OCI-LY3 (cell line): ENCODE data around the gene MGMT.

Experiments
- H2AFZ ChIP-seq: fragments of 200-600, 300-600 bp; shearing (Covaris generic); 2 replicates; pipeline ENCODE4 v1.6.0; 2014; ENCODE audit warnings: antibody characterized with exemption, low read depth, low read length
- H3K27ac ChIP-seq: fragments of 200-600, 300-600 bp; sonication (generic); 2 replicates; pipeline ENCODE4 v1.5.1; 2014; ENCODE audit warnings: mild to moderate bottlenecking, low read length, moderate library complexity, mixed read lengths
- H3K27me3 ChIP-seq: fragments of 200-600, 300-600 bp; sonication (generic); 2 replicates; pipeline ENCODE4 v1.6.1; 2014; ENCODE audit warnings: low read depth, low read length, mixed read lengths
- H3K36me3 ChIP-seq: fragments of 200-600, 300-600 bp; sonication (generic); replicated peaks from 2 replicates; pipeline ENCODE3; 2014; ENCODE audit warnings: low read depth, low read length, mixed read lengths
- H3K4me1 ChIP-seq: fragments of 300-600, 200-600 bp; sonication (generic); 2 replicates; pipeline ENCODE4 v1.6.1; 2014; ENCODE audit warnings: low read length, mixed read lengths
- H3K4me2 ChIP-seq: fragments of 200-600, 300-600 bp; sonication (generic); 2 replicates; pipeline ENCODE4 v1.6.1; 2014; ENCODE audit warnings: low read length, mixed read lengths
- H3K4me3 ChIP-seq: fragments of 300-600, 200-600 bp; sonication (generic); 2 replicates; pipeline ENCODE4 v1.5.1; 2014; ENCODE audit warnings: antibody characterized with exemption, mild to moderate bottlenecking, low read length, moderate library complexity
- H3K79me2 ChIP-seq: fragments of 300-600, 200-600 bp; shearing (Covaris generic); 2 replicates; pipeline ENCODE4 v1.6.1; 2014; ENCODE audit warnings: mild to moderate bottlenecking, low read length, mixed read lengths
- H3K9ac ChIP-seq: fragments of 300-600, 200-600 bp; shearing (Covaris generic); 2 replicates; pipeline ENCODE4 v1.6.0; 2014; ENCODE audit warnings: mild to moderate bottlenecking, low read length, moderate library complexity
- H3K9me3 ChIP-seq: fragments of 200-600, 300-600 bp; shearing (Covaris generic); 2 replicates; pipeline ENCODE4 v1.6.1; 2014; ENCODE audit warnings: low read length, mixed read lengths; ENCODE audit not compliant: insufficient read depth
- H4K20me1 ChIP-seq: fragments of 200-600, 300-600 bp; sonication (generic); 2 replicates; pipeline ENCODE4 v1.6.1; 2016; ENCODE audit warnings: low read length, mixed read lengths; ENCODE audit not compliant: insufficient read depth
- CTCF ChIP-seq: fragments of 200-600, 300-600 bp; sonication (generic); IDR thresholded peaks from 2 replicates; pipeline ENCODE4 v1.5.1; 2014; ENCODE audit warnings: antibody characterized with exemption, low read length, low read depth
- EZH2phosphoT487 ChIP-seq: fragments of 200-600 bp; shearing (Covaris generic); IDR thresholded peaks from 2 replicates; pipeline ENCODE4 v1.6.1; 2018; ENCODE audit warnings: antibody characterized with exemption, mixed run types, low read depth

MGMT gene

DNA sequence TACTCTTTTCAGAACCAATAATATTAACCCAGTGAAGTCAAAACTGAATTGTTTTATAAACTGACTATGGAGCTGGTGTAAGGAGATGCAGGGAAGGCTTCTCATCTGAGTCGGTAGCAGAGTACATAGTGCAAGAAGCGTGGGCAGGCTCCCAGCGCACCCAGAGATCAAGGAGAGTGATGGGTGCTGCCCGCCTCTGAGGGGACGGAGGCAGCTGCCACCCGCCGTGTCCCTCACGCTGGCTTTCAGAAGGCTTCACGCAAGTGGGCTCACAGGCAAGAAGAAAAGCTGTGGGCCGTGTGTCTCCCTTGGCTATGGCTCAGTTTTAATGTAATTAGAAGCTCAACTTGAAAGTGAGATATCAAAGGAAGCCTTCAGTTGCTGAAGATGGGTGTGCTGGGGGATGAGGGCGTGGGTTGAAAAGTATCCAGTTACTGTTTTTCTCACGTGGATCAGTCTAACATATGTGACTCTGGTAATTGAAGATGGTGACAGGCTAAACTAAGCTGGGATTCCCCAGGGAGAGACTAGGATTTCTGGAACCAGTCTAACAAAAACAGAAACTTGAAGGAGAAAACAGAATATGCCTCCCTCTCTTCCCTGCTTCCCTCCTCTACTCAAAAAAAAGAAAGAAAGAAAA is 159.9 kb downstream of the MGMT start:
- Histone ChIP-seq H2AFZ (no peak overlapping the region), H3K4me1 (no peaks in the 10 kb centered on the region), H3K9me3 (no peaks in the 10 kb centered on the region), H3K9ac (no peak overlapping the region), H3K4me2 (no peak overlapping the region), H4K20me1 (no peaks in the 10 kb centered on the region), H3K27ac (no peak overlapping the region), H3K4me3 (no peak overlapping the region), H3K27me3 (no peaks in the 10 kb centered on the region), H3K79me2 (no peaks in the 10 kb centered on the region), H3K36me3 (no peaks in the 10 kb centered on the region)
- no peak for TF ChIP-seq EZH2phosphoT487
- TF ChIP-seq CTCF, result no peak

GRCh38 chr10:129627442-129627841 is 160.4 kb downstream of the MGMT start:
- Histone ChIP-seq H3K4me3 (no peak overlapping the region), H3K36me3 (no peaks in the 10 kb centered on the region), H3K9me3 (no peaks in the 10 kb centered on the region), H3K4me1 (no peaks in the 10 kb centered on the region), H3K9ac (no peak overlapping the region), H3K79me2 (no peaks in the 10 kb centered on the region), H4K20me1 (no peaks in the 10 kb centered on the region), H2AFZ (no peak overlapping the region), H3K4me2 (no peak overlapping the region), H3K27ac (no peak overlapping the region), H3K27me3 (no peaks in the 10 kb centered on the region)
- TF ChIP-seq EZH2phosphoT487 (no peak), CTCF (no peak)

- H3K9ac ChIP-seq, result no peak overlapping the region
- H3K27me3 ChIP-seq, result no peaks in the 10 kb centered on the region
- no peak for TF ChIP-seq EZH2phosphoT487
- no peak for TF ChIP-seq CTCF
- H3K79me2 ChIP-seq, result no peaks in the 10 kb centered on the region
- H3K36me3 ChIP-seq, result no peaks in the 10 kb centered on the region
- H3K9me3 ChIP-seq, result no peaks in the 10 kb centered on the region
- H3K4me3 ChIP-seq, result no peak overlapping the region
- no peak overlapping the region for H2AFZ ChIP-seq
- H3K4me2 ChIP-seq, result no peak overlapping the region
- H3K27ac ChIP-seq, result no peak overlapping the region
- H4K20me1 ChIP-seq, result no peaks in the 10 kb centered on the region
- no peaks in the 10 kb centered on the region for H3K4me1 ChIP-seq
Observed at GRCh38 chr10:129628823-129629222, 161.8 kb downstream of the MGMT start.

- Histone ChIP-seq H3K4me2 (no peak overlapping the region), H3K4me1 (no peaks in the 10 kb centered on the region), H3K4me3 (no peak overlapping the region), H3K9ac (no peak overlapping the region), H4K20me1 (no peaks in the 10 kb centered on the region), H2AFZ (no peak overlapping the region), H3K9me3 (no peaks in the 10 kb centered on the region), H3K36me3 (no peaks in the 10 kb centered on the region), H3K27me3 (no peaks in the 10 kb centered on the region), H3K79me2 (no peaks in the 10 kb centered on the region), H3K27ac (no peak overlapping the region)
- TF ChIP-seq CTCF (no peak), EZH2phosphoT487 (no peak)
Observed at GRCh38 chr10:129629911-129630310, 162.9 kb downstream of the MGMT start.
